ENCODE measurements around the gene VPS54. TPM values are rescaled to one million over a fixed set of nuclear protein-coding genes. Genes with fewer than 3 reads are reported as not detected.

Gene VPS54
- total RNA-seq, 2 experiments from 2014 or later = 16.8 to 17.4 TPM

GRCh38 chr2:64040161-64040560 lies 20.9 kb upstream of the VPS54 start:
- H3K36me3 Mint-ChIP-seq (ENCODE audit: low read depth) = peaks cover 7% of the 10 kb centered on the region
- peak overlapping the region; percentile 47 for H3K27ac Mint-ChIP-seq
- H3K9me3 Mint-ChIP-seq = no peaks in the 10 kb centered on the region
- DNase-seq = no peak
- CTCF ChIA-PET = interaction anchor here (0.6 to 2.0 kb wide), 3 partner anchors 9 to 442 kb away, joined by 4 to 5 read pairs (median 4); no protein-coding TSS in a partner anchor
- no peak overlapping the region for H3K4me3 Mint-ChIP-seq
- H3K4me1 Mint-ChIP-seq = peaks cover 39% of the 10 kb centered on the region
- POLR2A ChIA-PET = no interaction called here
- no peaks in the 10 kb centered on the region for H3K27me3 Mint-ChIP-seq

- Mint-ChIP-seq H3K9me3 (peaks cover 14% of the 10 kb centered on the region), H3K4me1 (peaks cover 53% of the 10 kb centered on the region), H3K27ac (peak overlapping the region; percentile 91), H3K27me3 (no peaks in the 10 kb centered on the region), H3K36me3 (ENCODE audit: low read depth) (peaks cover 24% of the 10 kb centered on the region), H3K4me3 (peak overlapping the region; percentile 37)
- ChIA-PET CTCF (interaction anchor here (1.1 to 1.9 kb wide), 4 partner anchors 9 to 294 kb away, joined by 4 to 6 read pairs (median 4); no protein-coding TSS in a partner anchor), POLR2A (interaction anchor here (0.5 kb wide), 1 partner anchor 48 kb away, joined by 5 read pairs; no protein-coding TSS in a partner anchor)
- DNase-seq = peak; percentile 56
Measured at GRCh38 chr2:64036034-64036705, 16.9 kb upstream of the VPS54 start.

- ChIA-PET POLR2A (no interaction called here), CTCF (interaction anchor here (1.0 to 1.9 kb wide), 3 partner anchors 17 to 295 kb away, joined by 3 to 4 read pairs (median 4); no protein-coding TSS in a partner anchor)
- DNase-seq = no peak
- H3K4me1 Mint-ChIP-seq = peaks cover 47% of the 10 kb centered on the region
- peaks cover 14% of the 10 kb centered on the region for H3K9me3 Mint-ChIP-seq
- H3K27me3 Mint-ChIP-seq = peaks cover 3% of the 10 kb centered on the region
- peaks cover 23% of the 10 kb centered on the region for H3K36me3 Mint-ChIP-seq (ENCODE audit: low read depth)
- H3K4me3 Mint-ChIP-seq = peak overlapping the region; percentile 40
- H3K27ac Mint-ChIP-seq = peak overlapping the region; percentile 91
Measured at GRCh38 chr2:64035072-64035942, 16.1 kb upstream of the VPS54 start.

- peaks cover 27% of the 10 kb centered on the region for H3K4me1 Mint-ChIP-seq
- ChIA-PET POLR2A (no interaction called here), CTCF (no interaction called here)
- peaks cover 8% of the 10 kb centered on the region for H3K27me3 Mint-ChIP-seq
- peaks cover 10% of the 10 kb centered on the region for H3K36me3 Mint-ChIP-seq (ENCODE audit: low read depth)
- H3K9me3 Mint-ChIP-seq = peaks cover 5% of the 10 kb centered on the region
- no peak for DNase-seq
- H3K27ac Mint-ChIP-seq = no peak overlapping the region
- no peak overlapping the region for H3K4me3 Mint-ChIP-seq
Measured at GRCh38 chr2:64029116-64029665, 10.0 kb upstream of the VPS54 start.

GRCh38 chr2:64025741-64026140 lies 6.5 kb upstream of the VPS54 start:
- peaks cover 30% of the 10 kb centered on the region for H3K4me1 Mint-ChIP-seq
- H3K27me3 Mint-ChIP-seq = peaks cover 7% of the 10 kb centered on the region
- POLR2A ChIA-PET = no interaction called here
- CTCF ChIA-PET = no interaction called here
- H3K9me3 Mint-ChIP-seq = no peaks in the 10 kb centered on the region
- peak; percentile 26 for DNase-seq
- H3K36me3 Mint-ChIP-seq (ENCODE audit: low read depth) = peaks cover 2% of the 10 kb centered on the region
- H3K4me3 Mint-ChIP-seq = no peak overlapping the region
- H3K27ac Mint-ChIP-seq = no peak overlapping the region

- Mint-ChIP-seq H3K9me3 (no peaks in the 10 kb centered on the region), H3K27ac (no peak overlapping the region), H3K4me1 (peaks cover 44% of the 10 kb centered on the region), H3K36me3 (ENCODE audit: low read depth) (peaks cover 8% of the 10 kb centered on the region), H3K4me3 (no peak overlapping the region), H3K27me3 (no peaks in the 10 kb centered on the region)
- POLR2A ChIA-PET = no interaction called here
- CTCF ChIA-PET = interaction anchor here (1.0 to 1.4 kb wide), 2 partner anchors 9 to 463 kb away, joined by 3 read pairs; no protein-coding TSS in a partner anchor
- DNase-seq = no peak
Measured at GRCh38 chr2:64024259-64024949, 5.2 kb upstream of the VPS54 start.

GRCh38 chr2:64023485-64024258 lies 4.4 kb upstream of the VPS54 start:
- peaks cover 44% of the 10 kb centered on the region for H3K4me1 Mint-ChIP-seq
- no peaks in the 10 kb centered on the region for H3K9me3 Mint-ChIP-seq
- H3K4me3 Mint-ChIP-seq = no peak overlapping the region
- CTCF ChIA-PET = interaction anchor here (0.8 to 1.4 kb wide), 5 partner anchors 8 to 464 kb away, joined by 3 read pairs; no protein-coding TSS in a partner anchor
- no peak for DNase-seq
- H3K27ac Mint-ChIP-seq = no peak overlapping the region
- peaks cover 8% of the 10 kb centered on the region for H3K36me3 Mint-ChIP-seq (ENCODE audit: low read depth)
- H3K27me3 Mint-ChIP-seq = no peaks in the 10 kb centered on the region
- POLR2A ChIA-PET = no interaction called here

- Mint-ChIP-seq H3K4me3 (peak overlapping the region; percentile 46), H3K36me3 (ENCODE audit: low read depth) (peaks cover 16% of the 10 kb centered on the region), H3K27ac (peak overlapping the region; percentile 72), H3K4me1 (peaks cover 50% of the 10 kb centered on the region), H3K27me3 (no peaks in the 10 kb centered on the region), H3K9me3 (no peaks in the 10 kb centered on the region)
- CTCF ChIA-PET = interaction anchor here (0.9 to 1.6 kb wide), 2 partner anchors 10 to 13 kb away, joined by 3 to 5 read pairs; no protein-coding TSS in a partner anchor
- POLR2A ChIA-PET = no interaction called here
- no peak for DNase-seq
Measured at GRCh38 chr2:64021578-64021977, 2.4 kb upstream of the VPS54 start.

- POLR2A ChIA-PET = no interaction called here
- DNase-seq = no peak
- Mint-ChIP-seq H3K36me3 (ENCODE audit: low read depth) (peaks cover 21% of the 10 kb centered on the region), H3K27me3 (no peaks in the 10 kb centered on the region), H3K27ac (peak overlapping the region; percentile 99), H3K4me3 (peak overlapping the region; percentile 97), H3K4me1 (peaks cover 49% of the 10 kb centered on the region), H3K9me3 (no peaks in the 10 kb centered on the region)
- CTCF ChIA-PET = no interaction called here
Measured at GRCh38 chr2:64019975-64020528, 824 bp upstream of the VPS54 start.

GRCh38 chr2:64018701-64019082 lies 536 bp downstream of the VPS54 start:
- DNase-seq = peak; percentile 36
- Mint-ChIP-seq H3K36me3 (ENCODE audit: low read depth) (peaks cover 21% of the 10 kb centered on the region), H3K4me1 (peaks cover 45% of the 10 kb centered on the region), H3K4me3 (peak overlapping the region; percentile 97), H3K27ac (peak overlapping the region; percentile 97), H3K27me3 (no peaks in the 10 kb centered on the region), H3K9me3 (no peaks in the 10 kb centered on the region)
- ChIA-PET CTCF (interaction anchor here (0.6 to 1.5 kb wide), 6 partner anchors 12 to 350 kb away, joined by 3 to 5 read pairs (median 3); no protein-coding TSS in a partner anchor), POLR2A (interaction anchor here (0.6 kb wide), 1 partner anchor 504 kb away, joined by 3 read pairs; no protein-coding TSS in a partner anchor)

- H3K4me1 Mint-ChIP-seq = peaks cover 45% of the 10 kb centered on the region
- CTCF ChIA-PET = interaction anchor here (0.6 to 1.5 kb wide), 7 partner anchors 13 to 351 kb away, joined by 3 to 5 read pairs (median 3); no protein-coding TSS in a partner anchor
- peak overlapping the region; percentile 97 for H3K4me3 Mint-ChIP-seq
- H3K36me3 Mint-ChIP-seq (ENCODE audit: low read depth) = peaks cover 24% of the 10 kb centered on the region
- no peaks in the 10 kb centered on the region for H3K9me3 Mint-ChIP-seq
- POLR2A ChIA-PET = interaction anchor here (0.6 kb wide), 1 partner anchor 505 kb away, joined by 3 read pairs; no protein-coding TSS in a partner anchor
- no peaks in the 10 kb centered on the region for H3K27me3 Mint-ChIP-seq
- peak overlapping the region; percentile 97 for H3K27ac Mint-ChIP-seq
- DNase-seq = no peak
Measured at GRCh38 chr2:64017811-64018700, 1.2 kb downstream of the VPS54 start.

Measured in activated CD4-positive, alpha-beta T cell treated with anti-CD3 and anti-CD28 coated beads, Interleukin-2, amount 10 ng/mL, durations not matched to agents 7 days and 5 days (primary cell).